HG03108 (cell line): Measurements from ENCODE around the gene GRAMD1C.
A peak's percentile ranks its signal among the peaks of the same experiment; 100 is the strongest.
"Not testable (repeated sequence)": the region's sequence is repeated elsewhere in the genome, so short reads cannot be mapped to it uniquely, and the experiment has no call there.

Experiments
- ATAC-seq: cut with Tn5 transposase; IDR thresholded peaks from one replicate; pipeline ENCODE4 v1.9.1; 2021; ENCODE audit warnings: moderate library complexity; ENCODE audit not compliant: unreplicated experiment

Gene GRAMD1C

DNA sequence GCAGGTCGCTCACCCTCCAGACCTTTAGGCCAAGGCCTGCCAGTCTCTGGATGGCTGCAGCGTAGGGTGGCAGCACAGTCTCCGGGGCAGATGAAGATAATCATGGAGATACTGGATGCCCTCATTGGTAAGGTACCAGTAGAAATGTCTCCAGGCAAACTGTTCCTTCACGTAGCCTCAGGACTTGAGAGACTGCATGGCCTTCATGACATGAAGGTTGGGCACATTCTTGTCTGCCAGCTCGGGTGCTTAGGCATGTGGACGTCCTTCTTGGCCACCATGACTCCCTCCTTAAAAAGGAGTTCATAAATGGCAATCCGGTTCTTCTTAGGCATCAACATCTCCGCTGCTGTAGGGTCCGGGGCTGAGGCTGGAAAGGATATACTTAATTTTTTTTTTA is 11.8 kb downstream of the GRAMD1C start:
- not testable (repeated sequence) for ATAC-seq

DNA sequence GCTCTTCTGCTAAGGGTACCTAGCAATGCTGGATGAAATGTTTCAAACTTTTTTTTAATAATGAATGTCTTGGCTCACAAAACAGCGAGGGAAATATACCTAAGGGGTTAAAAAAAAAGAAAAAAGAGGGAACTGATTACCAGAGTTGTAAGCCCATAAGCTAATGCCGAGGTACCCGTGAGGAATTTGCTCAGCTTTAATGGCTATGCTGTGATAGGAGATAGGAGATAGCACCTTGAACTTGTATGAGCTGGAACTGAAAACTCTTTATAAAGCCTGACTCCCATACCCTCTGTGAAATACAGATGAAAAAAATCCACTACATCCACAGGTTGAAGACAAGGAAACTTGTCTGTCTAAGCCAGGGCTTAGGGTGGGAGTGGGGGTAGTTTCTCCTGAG is 13.9 kb downstream of the GRAMD1C start:
- no peak for ATAC-seq

DNA sequence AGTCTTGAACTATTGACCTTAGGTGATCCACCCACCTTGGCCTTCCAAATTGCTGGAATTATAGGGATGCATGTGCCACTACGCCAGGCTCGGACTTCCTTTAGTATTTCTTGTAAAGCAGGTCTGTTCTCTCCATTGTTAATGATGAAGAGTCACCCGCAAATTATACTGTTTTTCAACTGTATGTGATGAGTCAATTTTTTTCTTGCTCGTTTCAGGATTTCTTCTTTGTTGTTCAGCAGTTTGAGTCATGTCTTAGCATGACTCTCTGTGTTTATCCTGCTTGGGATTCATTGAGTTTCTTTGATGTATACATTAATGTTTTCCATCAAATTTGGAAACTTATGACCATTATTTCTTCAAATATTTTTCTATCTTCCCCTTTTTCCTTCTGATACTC is 28.9 kb downstream of the GRAMD1C start:
- ATAC-seq, result no peak

DNA sequence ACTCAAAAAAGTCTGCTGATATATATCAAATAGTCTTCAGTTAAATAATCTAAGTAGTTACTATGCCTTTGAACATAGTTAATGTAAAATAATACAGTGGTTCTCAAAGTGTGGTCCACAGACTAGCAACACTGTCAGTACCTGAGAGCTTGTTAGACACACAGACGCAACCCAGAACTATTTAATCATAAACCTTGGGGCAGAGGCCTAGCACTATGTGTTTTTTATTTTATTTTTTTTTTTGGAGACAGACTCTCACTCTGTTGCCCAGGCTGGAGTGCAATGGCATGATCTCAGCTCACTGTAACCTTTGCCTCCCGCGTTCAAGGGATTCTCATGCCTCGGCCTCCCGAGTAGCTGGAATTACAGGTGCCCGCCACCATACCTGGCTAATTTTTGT is 34.7 kb downstream of the GRAMD1C start:
- ATAC-seq, result no peak

DNA sequence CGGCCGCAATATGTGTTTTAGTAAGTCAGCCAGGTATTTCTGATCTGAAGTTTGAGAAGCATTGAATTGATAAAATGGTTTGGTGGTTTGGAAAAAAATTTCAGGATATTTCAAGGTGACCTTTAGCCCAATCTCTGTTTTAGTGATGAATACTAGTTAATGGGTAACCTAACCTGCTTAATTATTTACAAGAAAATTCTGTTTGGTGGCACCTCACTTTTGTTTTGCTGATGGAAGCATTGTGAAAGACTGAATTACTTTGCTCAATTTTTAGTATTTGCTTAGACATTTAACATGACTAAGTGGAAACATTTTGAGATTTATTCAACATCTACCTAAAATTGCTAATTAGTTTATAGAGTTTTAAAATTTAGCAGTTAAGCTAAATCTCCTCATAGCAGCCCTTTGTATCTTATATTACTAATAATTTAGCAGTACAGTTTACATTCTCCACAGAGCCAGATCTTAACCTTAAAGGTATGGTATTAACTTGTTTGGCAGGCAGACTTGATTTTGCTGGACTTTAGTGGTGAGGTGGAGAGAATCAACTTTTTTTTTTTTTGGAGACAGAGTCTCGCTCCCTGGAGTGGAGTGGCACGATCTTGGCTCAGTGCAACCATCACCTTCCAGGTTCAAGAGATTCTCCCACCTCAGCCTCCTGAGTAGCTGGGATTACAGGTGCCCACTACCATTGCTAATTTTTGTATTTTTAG is 35.4 kb downstream of the GRAMD1C start:
- no peak for ATAC-seq

DNA sequence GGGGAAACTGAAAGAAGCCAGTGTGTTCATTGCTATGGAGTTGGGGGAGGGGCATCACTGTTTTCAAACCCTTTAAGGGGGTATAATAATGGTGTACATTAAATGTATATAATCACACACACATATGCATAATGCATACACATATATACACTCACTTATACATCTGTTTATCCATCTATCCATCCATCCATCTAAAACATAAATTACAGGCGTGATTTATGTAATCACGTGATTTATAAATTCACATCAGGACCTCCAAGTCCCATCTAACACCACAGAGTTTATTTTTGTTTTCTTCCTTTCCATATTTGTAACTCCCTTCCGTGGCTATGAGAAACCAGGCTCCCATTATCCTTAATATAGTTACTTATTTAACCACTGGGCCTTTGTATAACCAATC is 39.8 kb downstream of the GRAMD1C start:
- no peak for ATAC-seq

DNA sequence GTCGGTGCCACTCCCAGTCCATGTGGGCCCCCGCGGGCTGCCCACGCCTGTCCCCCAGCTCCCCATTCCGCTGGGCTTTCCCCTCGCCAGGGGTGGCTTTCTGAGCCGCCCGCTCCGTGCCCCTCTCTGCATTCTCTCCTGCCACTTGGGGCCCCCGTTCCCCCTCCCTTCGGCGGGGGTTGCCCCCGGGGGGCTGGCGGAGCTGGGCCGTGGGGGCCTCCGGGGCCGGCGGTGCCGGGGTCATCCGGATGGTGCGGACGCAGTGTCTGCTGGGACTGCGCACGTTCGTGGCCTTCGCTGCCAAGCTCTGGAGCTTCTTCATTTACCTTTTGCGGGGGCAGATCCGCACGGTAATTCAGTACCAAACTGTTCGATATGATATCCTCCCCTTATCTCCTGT is 46.5 kb downstream of the GRAMD1C start:
- no peak for ATAC-seq

DNA sequence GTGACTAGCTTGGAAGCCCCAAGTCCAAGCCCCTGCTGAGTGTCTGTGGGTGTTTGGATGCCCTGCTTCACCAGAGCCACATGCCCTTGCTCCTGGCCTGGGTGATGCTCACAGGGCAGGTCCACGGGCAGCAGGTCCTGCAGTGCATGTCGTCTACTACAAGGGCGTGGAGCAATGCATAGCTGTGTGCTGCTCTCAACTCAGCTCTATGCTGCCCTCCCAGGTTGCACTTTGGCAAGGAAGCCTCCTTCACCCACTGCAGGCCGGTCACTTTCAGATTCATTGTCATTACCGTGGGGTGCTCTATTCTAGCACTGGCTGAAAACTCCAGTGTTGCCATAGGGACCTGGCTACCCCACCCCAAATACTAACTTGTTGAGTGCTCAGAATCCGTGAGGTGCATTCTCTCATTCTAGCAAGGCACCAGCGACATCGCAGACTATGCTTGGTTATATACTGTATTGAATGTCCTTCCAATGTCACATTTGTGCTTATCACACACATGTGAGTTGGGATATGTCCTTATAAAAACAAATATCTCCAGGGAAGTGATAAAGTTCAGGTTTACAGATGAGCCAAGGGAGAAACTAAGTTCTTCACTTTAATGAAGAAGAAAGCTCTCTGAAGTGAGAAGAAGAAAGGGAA is 51.8 kb downstream of the GRAMD1C start:
- no peak for ATAC-seq

DNA sequence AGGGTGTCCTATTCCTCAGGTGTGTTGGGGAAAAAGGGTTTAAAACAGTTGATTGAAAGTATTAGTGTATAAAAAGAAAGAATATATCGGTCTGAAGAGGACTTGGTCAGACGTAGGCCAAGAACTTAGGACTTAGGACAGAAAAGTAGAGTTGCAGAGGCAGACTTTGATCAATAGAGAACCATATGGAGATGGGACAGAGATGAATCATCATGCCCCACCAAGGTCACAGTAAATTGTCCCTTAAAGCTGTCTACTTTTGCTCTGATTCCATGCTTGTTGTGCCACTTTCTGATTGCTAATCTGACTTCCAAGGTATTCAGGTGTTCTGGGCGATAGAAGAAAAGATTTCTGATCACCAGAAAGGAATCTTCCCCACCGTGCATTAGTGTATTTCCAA is 56.3 kb downstream of the GRAMD1C start:
- no peak for ATAC-seq

DNA sequence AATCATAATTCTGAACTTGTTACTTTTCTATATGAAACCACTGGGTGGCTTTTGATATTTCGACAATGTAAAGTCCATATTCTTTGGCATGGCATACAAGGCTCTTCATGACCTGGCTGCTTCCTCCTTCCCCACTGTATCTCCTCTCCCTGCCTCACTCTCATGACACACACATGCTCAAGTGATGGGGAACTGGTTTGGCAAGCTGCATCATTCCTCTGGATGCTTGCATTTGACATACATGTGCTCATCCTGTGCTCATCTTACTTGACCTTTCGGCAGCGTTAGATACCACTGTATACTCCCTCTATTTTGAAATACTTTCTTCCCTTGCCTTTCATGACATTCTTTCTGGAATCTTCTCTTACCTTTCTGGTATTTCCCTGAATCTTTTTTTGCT is 57.4 kb downstream of the GRAMD1C start:
- ATAC-seq, result no peak

DNA sequence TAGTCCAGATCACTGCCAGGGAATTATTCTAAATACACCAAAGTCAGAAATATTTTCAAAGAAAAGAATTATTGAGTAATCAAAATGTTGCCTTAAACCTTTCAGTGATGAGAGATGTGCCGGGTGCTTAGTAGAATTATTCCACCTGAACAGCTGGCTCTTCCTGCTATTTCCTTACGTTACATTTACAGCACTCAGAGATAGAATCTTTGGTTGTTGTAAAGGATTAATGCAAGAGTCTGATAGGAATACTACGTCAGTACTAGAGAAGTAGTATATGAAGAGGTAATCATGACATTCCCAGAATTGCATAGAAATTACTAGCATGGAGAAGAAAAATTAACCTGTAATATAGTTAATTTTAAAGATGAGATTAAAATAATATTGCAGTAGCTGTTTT is 58.3 kb downstream of the GRAMD1C start:
- ATAC-seq, result no peak

DNA sequence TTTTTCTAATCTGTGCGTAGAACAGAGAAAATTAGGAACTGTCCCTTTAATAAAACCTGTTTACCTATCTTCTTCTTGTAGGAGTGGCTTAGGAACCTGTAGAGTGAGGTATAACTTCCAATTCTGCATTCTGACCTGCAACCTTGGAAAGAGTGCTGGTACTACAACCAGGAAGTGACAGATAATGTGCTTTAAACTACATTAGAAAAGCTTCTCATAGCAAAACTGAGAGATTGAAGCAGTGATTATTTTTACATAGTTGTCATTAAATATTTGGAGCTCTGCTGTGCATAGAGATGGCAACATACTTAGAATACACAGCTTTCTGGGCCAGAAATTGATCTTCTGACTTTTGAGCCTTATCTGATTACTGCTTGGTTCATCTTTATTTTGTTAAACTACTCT is 58.8 kb downstream of the GRAMD1C start:
- ATAC-seq, result no peak

DNA sequence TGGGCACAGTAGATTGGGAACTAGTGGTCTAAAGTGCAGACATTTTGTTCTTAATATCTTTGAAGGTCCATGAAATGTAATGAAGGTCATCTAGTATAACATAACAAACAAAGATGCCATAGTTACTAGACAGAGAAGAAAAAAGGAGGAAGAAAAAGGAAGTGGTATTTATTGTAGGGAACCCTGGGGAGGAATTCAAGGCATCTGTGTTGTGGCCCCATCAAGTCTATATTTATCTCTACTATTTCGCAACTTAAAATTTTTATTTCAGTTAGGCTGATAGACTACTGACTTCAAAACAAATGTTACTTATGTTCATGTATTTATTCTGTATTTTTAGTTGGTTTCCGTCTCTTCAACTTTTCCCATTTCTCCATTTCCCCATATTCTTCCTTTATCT is 60.3 kb downstream of the GRAMD1C start:
- ATAC-seq, result no peak

DNA sequence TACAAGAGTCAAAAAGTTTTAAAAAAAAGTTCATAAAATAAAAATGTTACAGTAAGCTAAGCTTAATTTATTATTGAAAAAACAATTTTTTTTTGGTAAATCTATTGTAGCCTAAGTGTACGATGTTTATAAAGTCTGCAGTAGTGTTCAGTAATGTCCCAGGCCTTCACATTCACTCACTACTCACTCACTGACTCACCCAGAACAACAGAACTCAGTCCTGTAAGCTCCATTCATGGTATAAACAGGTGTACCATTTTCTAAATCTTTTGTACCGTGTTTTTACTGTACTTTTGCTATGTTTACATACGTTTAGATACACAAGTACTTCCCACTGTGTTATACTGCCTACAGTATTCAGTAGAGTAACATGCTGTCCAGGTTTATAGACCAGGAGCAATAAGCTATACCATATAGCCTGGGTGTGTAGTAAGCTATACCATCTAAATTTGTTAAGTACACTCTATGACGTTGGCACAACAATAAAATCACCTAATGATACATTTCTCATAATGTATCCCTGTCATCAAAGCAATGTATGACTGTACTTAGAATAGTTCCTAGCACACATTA is 68.1 kb downstream of the GRAMD1C start:
- ATAC-seq, result no peak

DNA sequence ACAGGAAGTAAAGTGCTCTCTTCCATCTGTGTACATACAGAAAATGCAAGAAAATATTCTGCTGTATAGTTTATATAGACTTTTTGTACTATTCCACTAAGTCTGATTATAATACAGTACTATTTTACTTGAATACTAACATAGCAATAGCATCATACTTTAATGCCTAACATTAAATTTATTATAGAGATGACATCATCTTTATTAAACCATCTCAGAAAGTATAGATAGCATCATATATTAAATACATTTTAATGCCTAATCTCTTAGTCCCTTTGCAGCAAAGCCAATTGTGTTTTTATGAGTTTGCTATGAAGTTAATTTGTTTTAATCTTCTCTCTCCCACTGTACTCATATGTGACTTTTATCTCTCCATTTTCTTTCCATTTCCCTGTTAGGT is 69.5 kb downstream of the GRAMD1C start:
- ATAC-seq, result no peak

DNA sequence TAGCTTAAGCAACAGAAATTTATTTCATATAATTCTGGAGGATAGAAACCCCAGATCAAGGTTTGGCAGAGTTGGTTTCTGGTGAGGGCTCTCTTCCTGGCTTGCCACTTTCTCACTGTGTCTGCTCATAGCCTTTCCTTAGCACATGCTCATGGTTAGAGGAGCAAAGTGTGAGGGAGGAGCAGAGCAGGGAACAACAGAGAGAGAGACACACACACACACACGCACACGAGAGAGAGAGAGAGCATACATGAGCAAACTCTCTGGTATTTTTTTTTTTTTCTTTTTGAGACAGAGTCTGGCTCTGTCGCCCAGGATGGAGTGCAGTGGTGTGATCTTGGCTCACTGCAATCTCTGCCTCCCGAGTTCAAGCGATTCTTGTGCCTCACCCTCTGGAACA is 72.4 kb downstream of the GRAMD1C start:
- ATAC-seq, result no peak

DNA sequence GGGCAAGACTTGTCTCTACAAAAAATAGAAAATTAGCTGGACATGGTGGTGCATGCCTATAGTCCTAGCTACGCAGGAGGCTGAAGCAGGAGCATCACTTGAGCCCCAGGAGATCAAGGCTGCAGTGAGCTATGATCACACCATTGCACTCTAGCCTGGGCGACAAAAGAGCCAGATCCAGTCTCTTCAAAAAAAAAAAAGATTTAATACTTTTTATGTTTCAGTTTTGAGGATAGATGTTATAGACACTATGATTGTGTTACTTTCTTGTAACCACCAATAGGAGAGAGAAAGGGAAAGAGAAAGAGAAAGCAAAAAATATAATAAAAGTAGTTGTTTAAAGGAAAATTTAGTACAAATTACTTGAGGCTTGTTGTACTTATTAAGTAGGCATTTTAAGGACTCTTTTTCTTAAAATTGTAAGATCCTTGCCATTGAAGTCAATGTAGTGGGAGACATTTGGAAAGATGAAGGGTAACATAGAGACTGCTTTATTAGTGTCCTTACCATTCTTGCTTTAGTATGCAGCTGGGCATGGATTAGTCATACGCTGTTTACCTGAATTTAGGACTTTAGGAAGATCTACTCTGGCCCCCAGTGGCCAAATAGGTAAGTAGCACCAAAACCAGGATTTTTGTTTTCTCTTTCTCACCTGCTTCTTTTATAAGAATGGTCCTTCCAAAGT is 74.1 kb downstream of the GRAMD1C start:
- ATAC-seq, result peak; percentile 94

DNA sequence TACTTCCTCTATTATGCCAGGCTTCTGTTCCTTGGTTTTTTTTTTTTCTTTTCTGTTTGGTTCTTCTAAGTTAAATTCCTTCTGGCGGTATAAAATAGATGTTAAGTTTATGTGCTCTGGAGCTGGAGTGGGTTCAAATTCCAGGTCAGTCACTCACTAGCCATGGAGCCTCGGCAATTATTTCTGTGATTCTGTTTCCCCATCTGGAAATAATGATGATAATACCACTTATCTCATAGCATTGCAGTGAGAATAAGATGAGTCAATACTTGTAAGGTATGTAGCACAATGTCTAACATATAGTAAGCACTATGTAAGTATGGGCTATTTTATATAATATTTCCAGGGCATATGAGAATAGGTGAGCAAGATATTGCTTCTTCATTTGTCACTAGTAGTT is 76.1 kb downstream of the GRAMD1C start:
- no peak for ATAC-seq

DNA sequence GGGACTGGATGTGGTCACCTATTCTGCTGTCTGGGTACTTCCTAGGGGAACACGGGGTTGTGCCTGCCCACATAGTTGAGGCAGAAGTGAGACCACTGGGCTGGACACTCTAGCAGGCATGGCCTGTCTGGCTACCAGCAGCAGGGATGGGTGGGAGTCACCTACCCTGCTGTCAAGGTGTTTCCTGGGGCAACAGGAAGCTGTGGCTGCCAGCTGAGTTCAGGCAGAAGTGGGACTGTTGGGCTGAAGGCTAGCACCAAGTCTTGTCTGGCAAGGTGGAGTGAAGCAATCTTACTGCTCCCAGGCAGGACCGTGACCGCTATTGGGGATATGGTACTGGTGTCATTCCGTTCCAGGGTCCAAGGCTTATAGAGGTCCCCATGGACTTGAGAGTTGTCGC is 89.0 kb downstream of the GRAMD1C start:
- no peak for ATAC-seq

DNA sequence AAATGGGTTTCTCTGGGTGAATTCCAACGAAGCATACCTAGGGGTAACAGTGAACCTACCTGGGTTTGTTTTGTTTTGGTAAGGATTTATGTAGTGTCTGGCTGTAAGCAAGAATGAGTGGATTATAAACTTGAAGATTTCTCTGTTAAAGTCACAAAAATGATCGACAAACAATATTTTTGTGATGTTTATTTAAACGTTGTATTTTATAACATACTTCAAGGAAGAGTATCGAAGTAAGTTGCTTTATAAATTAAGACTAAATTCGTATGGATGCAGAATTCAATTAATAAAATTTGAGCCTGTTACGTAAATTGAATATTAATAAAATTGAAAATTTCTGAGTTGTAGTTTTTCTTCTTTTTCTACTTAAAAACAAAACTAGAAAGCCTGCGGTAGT is 108.2 kb downstream of the GRAMD1C start:
- no peak for ATAC-seq

DNA sequence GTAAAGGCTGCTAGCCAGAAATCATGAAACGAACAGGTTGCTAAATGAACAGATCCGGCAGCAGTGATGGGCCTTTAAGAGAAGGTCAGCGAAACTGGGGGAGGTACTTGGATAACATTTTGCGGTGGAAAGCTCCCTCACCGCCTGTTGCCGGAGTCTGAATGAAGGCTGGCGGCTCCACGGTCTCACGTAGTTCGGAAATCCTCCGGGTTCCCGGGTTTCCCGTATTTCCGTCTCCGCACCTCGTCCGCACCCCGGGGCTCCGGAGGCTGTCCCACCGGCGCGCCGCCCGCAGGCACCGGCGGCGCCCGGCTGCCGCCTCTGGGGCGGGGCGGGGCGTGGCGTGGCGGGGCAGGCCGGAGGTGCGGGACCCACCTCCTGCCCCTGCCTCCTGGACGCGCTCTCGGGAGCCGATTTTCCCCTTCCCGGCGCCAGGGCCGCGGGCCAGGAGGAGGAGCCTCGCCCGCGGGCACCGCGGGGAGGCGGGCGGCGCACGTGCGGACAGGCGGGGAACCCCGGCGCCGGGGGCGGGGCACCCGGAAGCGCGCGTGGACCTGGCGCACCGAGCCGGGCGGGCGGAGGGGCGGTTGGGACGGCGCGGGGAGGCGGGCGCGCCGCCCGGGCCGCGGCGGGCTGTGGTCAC is 108.9 kb downstream of the GRAMD1C start, which contains the start of gene ZDHHC23:
TSS of gene ZDHHC23 (plus strand) at position 642 of the 643 bp plus-strand sequence. CDS start 790 bp downstream, outside the sequence.
- peak; percentile 77 for ATAC-seq
